Measurements from ENCODE around the gene JAG2.

JAG2 gene

DNA sequence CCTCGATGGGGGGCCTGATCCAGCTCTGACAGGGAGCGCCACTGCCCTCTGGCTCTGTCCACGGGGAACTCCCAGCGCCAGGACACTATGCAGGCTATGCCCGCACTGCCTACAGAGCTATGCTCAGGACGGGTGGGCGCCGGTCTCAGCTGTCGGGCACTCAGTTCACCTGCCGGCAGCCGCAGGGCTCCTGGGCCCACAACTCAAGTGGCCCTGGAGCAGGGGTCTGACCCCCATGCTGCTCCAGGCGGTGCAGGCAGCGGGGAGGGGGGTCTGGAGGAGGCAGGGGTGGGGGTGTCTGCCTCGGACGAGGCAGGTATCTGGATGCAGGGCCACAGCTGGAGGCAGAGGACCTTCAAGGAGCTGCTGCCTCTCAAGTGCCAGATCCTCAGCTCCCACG, 41.1 kb upstream of the JAG2 start:
- H3K9me3 Mint-ChIP-seq = no peaks in the 10 kb centered on the region
- H3K36me3 Mint-ChIP-seq (ENCODE audit: low read depth) = no peaks in the 10 kb centered on the region
- no peak overlapping the region for H3K4me3 Mint-ChIP-seq
- TF ChIP-seq, protein P1, sequence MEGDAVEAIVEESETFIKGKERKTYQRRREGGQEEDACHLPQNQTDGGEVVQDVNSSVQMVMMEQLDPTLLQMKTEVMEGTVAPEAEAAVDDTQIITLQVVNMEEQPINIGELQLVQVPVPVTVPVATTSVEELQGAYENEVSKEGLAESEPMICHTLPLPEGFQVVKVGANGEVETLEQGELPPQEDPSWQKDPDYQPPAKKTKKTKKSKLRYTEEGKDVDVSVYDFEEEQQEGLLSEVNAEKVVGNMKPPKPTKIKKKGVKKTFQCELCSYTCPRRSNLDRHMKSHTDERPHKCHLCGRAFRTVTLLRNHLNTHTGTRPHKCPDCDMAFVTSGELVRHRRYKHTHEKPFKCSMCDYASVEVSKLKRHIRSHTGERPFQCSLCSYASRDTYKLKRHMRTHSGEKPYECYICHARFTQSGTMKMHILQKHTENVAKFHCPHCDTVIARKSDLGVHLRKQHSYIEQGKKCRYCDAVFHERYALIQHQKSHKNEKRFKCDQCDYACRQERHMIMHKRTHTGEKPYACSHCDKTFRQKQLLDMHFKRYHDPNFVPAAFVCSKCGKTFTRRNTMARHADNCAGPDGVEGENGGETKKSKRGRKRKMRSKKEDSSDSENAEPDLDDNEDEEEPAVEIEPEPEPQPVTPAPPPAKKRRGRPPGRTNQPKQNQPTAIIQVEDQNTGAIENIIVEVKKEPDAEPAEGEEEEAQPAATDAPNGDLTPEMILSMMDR (IDR thresholded peaks at IDR 0.05; ENCODE audit: unreplicated experiment in 3 of 3) = no peak
- H3K27me3 Mint-ChIP-seq (ENCODE audit: low read depth) = peaks cover 3% of the 10 kb centered on the region
- peaks cover 14% of the 10 kb centered on the region for H3K4me1 Mint-ChIP-seq
- H3K27ac Mint-ChIP-seq = no peak overlapping the region

DNA sequence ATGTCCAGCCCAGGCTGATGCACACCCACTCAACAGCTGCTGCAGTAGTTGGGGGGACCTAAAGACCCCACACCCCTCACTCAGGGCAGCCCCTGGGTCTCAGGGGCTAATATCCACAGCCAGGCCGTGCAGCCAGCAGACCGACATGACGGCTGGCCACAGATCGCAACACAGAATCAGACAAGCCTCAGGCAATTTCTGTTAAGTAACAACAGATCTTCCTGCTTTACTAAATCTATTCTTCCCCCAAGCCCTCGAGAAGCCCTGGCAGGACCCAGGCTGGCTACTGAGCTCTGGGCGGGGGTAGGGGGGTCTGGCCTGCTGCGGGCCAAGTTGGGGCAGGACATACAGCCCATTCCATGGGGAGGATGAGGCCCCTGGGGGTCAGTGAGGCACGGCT, 40.5 kb upstream of the JAG2 start:
- Mint-ChIP-seq H3K4me1 (peaks cover 14% of the 10 kb centered on the region), H3K36me3 (ENCODE audit: low read depth) (no peaks in the 10 kb centered on the region), H3K27ac (no peak overlapping the region), H3K27me3 (ENCODE audit: low read depth) (peaks cover 3% of the 10 kb centered on the region), H3K4me3 (no peak overlapping the region), H3K9me3 (no peaks in the 10 kb centered on the region)
- TF ChIP-seq, protein P1 (IDR thresholded peaks at IDR 0.05; ENCODE audit: unreplicated experiment in 3 of 3) = no peak

DNA sequence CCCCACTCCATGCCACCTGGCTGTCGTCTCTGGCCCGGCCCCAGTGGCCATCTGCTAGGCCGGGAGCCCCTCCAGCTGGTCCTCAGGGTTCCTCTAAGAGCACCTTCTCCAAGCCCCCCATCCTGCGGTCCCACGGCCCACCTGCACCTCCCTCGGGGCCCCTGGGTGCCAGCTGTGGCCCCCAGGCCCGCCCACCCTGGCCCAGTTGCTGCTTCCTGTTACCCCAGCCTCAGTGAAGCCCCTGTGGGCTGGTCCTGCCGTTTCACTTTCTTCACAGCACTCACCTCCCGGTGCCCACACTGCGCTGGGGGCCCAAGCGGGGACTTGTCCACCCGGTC, 40.1 kb upstream of the JAG2 start:
- H3K4me1 Mint-ChIP-seq = peaks cover 14% of the 10 kb centered on the region
- no peak overlapping the region for H3K4me3 Mint-ChIP-seq
- no peaks in the 10 kb centered on the region for H3K9me3 Mint-ChIP-seq
- peaks cover 3% of the 10 kb centered on the region for H3K27me3 Mint-ChIP-seq (ENCODE audit: low read depth)
- TF ChIP-seq, protein P1 (IDR thresholded peaks at IDR 0.05; ENCODE audit: unreplicated experiment in 3 of 3) = no peak
- H3K36me3 Mint-ChIP-seq (ENCODE audit: low read depth) = no peaks in the 10 kb centered on the region
- H3K27ac Mint-ChIP-seq = no peak overlapping the region

DNA sequence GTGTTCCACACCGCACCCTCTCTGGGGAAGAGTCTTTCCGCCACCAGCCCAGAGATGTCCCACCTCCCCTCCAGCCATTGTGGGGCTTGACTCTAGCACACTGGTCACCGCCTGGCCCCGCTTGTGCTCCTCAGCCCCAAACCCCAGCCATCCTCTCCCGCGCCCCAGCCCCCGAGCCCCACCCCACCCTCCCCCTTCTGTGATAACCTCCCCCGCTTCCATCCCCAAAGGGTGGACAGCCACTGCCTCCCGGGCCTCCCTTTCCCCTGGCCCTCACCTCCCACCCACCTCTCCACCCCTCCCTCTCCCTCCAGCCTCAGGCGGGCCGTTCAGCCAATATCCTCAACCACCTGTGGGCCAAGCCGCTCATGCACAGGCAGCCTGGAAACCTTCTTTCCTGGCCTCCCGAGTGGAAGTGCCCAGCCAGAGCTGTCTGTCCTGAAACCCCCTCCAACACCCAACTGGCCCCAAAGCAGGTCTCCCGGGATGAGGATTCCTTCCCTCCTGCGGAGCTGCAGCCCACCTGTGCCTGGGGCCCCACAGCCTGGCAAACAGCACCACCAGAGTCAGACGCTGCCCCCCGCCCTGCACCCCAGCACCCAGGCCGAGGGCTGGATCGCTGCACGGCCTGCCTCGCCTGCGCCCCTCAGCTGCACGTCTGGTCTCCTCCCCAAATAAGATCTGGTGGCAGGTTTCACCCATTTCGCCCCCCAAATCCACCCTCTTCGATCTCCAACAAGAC, 39.6 kb upstream of the JAG2 start:
- Mint-ChIP-seq H3K9me3 (no peaks in the 10 kb centered on the region), H3K36me3 (ENCODE audit: low read depth) (no peaks in the 10 kb centered on the region), H3K27ac (no peak overlapping the region), H3K4me3 (no peak overlapping the region), H3K27me3 (ENCODE audit: low read depth) (peaks cover 2% of the 10 kb centered on the region), H3K4me1 (peaks cover 10% of the 10 kb centered on the region)
- TF ChIP-seq, protein P1 (IDR thresholded peaks at IDR 0.05; ENCODE audit: unreplicated experiment in 3 of 3) = no peak

DNA sequence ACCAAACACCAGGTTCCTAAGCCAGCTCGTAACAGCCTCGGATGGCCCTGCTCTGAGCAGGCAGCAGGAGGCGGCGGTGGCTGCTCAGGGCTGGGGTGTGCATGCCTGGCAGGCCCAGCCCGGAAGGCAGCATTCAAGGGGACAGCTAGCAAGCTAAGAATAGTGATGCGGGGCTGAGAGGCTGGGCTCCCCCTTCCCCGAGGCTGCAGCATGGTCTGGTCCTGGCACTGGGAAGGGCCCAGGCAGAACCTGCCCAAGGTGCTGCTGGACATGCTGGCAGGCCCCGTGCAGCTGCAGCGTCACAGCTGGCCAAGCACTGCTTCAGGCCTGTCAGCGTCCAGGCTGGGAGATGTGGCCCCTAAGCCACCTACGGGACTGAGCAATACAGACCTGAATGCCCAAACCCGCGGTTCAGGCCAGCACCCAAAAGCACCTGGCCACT, 38.9 kb upstream of the JAG2 start:
- Mint-ChIP-seq H3K9me3 (no peaks in the 10 kb centered on the region), H3K4me1 (peaks cover 6% of the 10 kb centered on the region), H3K36me3 (ENCODE audit: low read depth) (no peaks in the 10 kb centered on the region), H3K4me3 (no peak overlapping the region), H3K27me3 (ENCODE audit: low read depth) (no peaks in the 10 kb centered on the region), H3K27ac (no peak overlapping the region)
- TF ChIP-seq, protein P1 (IDR thresholded peaks at IDR 0.05; ENCODE audit: unreplicated experiment in 3 of 3) = no peak

DNA sequence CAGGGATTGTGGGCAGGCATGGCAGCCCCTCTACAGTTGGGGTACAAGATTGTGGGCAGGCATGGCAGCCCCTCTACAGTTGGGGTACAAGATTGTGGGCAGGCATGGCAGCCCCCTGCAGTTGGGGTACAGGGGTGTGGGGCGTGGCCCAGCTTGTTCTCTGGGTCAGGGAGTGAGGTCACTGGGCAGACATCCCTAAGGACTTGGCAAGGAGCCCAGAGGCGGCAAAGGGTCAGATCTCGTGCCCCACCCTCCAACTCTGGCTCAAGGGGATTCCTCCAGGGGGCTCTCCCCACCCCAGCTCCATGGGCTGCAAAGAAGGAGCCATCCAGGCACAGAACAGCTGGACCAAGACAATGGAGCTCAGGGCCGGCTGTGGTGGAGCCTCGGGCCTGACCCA, 38.3 kb upstream of the JAG2 start:
- Mint-ChIP-seq H3K27ac (no peak overlapping the region), H3K36me3 (ENCODE audit: low read depth) (no peaks in the 10 kb centered on the region), H3K4me3 (no peak overlapping the region), H3K27me3 (ENCODE audit: low read depth) (no peaks in the 10 kb centered on the region), H3K9me3 (no peaks in the 10 kb centered on the region), H3K4me1 (no peaks in the 10 kb centered on the region)
- TF ChIP-seq, protein P1 (IDR thresholded peaks at IDR 0.05; ENCODE audit: unreplicated experiment in 3 of 3) = no peak

Measured in nephron (organoid).